ENCODE measurements around the gene BLID. TPM values are rescaled to one million over a fixed set of nuclear protein-coding genes. Genes with fewer than 3 reads are reported as not detected.

The BLID gene
- total RNA-seq, 1 experiment from 2014 or later, result 5.7 TPM

DNA sequence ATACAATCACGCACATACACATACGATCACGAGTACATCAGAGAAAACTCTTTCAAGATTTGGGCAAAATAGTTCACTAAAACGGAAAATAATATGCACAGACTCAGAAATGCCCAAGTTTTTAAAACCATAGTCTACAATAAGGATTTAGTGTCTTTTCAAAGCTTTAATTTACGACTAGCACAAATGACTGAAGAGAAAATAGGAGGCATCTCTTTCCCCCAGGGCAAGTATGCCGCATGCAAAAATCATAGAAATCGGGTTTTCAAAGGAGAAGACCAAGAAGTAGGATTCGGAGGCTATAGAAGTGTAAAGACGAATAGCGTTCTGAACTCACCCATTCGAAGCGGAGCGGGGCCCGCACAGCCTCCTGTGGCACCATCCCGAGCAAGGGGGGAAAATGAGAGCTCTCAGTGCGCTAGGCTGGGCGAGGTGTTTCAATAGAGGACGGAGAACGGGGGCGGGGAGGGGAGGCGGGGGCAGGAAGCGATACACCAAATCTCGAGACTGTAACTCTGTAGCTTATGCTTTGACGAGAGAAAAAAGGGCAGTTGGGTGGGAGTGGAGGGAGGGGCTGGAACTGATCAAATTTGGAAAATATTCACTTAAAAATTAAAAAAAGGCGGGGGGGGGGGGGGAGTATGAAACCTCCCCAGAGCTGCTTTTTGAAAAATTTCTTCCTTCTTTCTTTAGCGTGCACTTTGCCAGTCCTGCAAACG, 15.8 kb downstream of the BLID start:
- peaks cover 97% of the 10 kb centered on the region for H3K79me2 ChIP-seq (ENCODE audit: low read length)
- peaks cover 35% of the 10 kb centered on the region for H4K20me1 ChIP-seq (ENCODE audit: low read length)
- H3K27me3 ChIP-seq (ENCODE audit: low read length), result no peaks in the 10 kb centered on the region
- TF ChIP-seq EZH2 (IDR thresholded peaks at IDR 0.05; ENCODE audit: low read length, unreplicated experiment), result no peak
- TF ChIP-seq, protein P1, sequence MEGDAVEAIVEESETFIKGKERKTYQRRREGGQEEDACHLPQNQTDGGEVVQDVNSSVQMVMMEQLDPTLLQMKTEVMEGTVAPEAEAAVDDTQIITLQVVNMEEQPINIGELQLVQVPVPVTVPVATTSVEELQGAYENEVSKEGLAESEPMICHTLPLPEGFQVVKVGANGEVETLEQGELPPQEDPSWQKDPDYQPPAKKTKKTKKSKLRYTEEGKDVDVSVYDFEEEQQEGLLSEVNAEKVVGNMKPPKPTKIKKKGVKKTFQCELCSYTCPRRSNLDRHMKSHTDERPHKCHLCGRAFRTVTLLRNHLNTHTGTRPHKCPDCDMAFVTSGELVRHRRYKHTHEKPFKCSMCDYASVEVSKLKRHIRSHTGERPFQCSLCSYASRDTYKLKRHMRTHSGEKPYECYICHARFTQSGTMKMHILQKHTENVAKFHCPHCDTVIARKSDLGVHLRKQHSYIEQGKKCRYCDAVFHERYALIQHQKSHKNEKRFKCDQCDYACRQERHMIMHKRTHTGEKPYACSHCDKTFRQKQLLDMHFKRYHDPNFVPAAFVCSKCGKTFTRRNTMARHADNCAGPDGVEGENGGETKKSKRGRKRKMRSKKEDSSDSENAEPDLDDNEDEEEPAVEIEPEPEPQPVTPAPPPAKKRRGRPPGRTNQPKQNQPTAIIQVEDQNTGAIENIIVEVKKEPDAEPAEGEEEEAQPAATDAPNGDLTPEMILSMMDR (conservative IDR thresholded peaks at IDR 0.05; ENCODE audit: low read depth, low read length), result no peak
- TF ChIP-seq EZH2phosphoT487 (IDR thresholded peaks at IDR 0.05; ENCODE audit: borderline replicate concordance, low read length), result no peak
- no TSS peak for BruUV-seq (replicated peaks)
- H3K9ac ChIP-seq (ENCODE audit: low read length), result peak overlapping the region; percentile 29
- H3K27ac ChIP-seq (ENCODE audit: low read length), result peak overlapping the region; percentile 53
- H2AFZ ChIP-seq (ENCODE audit: low read length), result no peak overlapping the region
- ChIA-PET CTCF (no interaction called here), POLR2A (ENCODE audit: unreplicated experiment) (interaction anchor here (0.6 kb wide), 1 partner anchor 439 kb away, joined by 3 read pairs; no protein-coding TSS in a partner anchor)
- H3K4me2 ChIP-seq (ENCODE audit: low read length), result peak overlapping the region; percentile 8; the same call in 1 of the 2 replicates
- intact Hi-C loops (cut with micrococcal nuclease), result loop anchor here (5.0 kb wide), 3 partner anchors 37 to 407 kb away; no protein-coding TSS in a partner anchor
- no peaks in the 10 kb centered on the region for H3K9me2 ChIP-seq (replicated peaks; ENCODE audit: low read length)
- H3K4me1 ChIP-seq (ENCODE audit: insufficient read depth, low read length), result peaks cover 85% of the 10 kb centered on the region
- DNase-seq (no peak), ATAC-seq (0 out of 2 replicates have a peak, but pooled peaks have one; percentile 0)
- peaks cover 81% of the 10 kb centered on the region for H3K36me3 ChIP-seq (ENCODE audit: low read depth, low read length)
- peaks cover 28% of the 10 kb centered on the region for H3F3A ChIP-seq (ENCODE audit: low read length, unreplicated experiment)
- H3K9me3 ChIP-seq (ENCODE audit: low read length), result no peaks in the 10 kb centered on the region
- peak overlapping the region; percentile 11; the same call in 1 of the 2 replicates for H3K4me3 ChIP-seq (ENCODE audit: low read length)

DNA sequence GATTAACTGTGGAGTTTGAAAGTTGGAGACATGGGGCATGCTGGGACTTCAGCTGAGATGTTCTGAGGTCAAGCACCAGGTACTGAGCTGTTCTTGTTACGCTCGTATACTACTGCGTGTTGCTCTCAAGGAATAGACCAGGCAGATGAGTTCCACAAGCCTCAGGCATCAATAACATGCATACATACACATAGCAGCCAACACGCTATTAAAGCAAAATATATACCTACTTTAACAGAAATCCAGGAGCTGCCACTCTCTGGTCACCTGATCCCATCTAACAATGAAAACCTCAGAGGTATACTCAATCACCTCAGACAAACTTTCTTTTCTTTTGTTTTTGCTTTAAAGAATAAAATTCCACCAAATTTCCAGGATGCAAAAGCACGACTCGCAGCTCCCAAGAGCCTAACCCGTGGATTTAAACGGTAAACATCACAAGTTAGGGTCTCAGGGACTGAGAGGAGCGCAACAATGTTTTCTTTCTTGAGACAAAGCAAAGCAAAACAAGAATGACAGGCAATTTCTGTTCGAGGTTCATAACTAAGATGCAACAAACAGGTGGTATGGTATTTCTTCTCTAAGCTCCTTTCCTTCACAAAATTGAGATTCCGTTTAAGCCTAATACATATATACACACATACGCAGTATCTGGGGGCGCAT, 16.5 kb downstream of the BLID start:
- Histone ChIP-seq H3K79me2 (ENCODE audit: low read length) (peaks cover 96% of the 10 kb centered on the region), H3K27me3 (ENCODE audit: low read length) (no peaks in the 10 kb centered on the region), H3F3A (ENCODE audit: low read length, unreplicated experiment) (peaks cover 24% of the 10 kb centered on the region), H3K4me1 (ENCODE audit: insufficient read depth, low read length) (peaks cover 85% of the 10 kb centered on the region), H3K27ac (ENCODE audit: low read length) (peak overlapping the region; percentile 53), H3K9me3 (ENCODE audit: low read length) (no peaks in the 10 kb centered on the region), H2AFZ (ENCODE audit: low read length) (no peak overlapping the region), H3K9me2 (replicated peaks; ENCODE audit: low read length) (no peaks in the 10 kb centered on the region), H3K4me3 (ENCODE audit: low read length) (peak overlapping the region; percentile 11; the same call in 1 of the 2 replicates), H4K20me1 (ENCODE audit: low read length) (peaks cover 28% of the 10 kb centered on the region), H3K9ac (ENCODE audit: low read length) (peak overlapping the region; percentile 29; the same call in 1 of the 2 replicates), H3K36me3 (ENCODE audit: low read depth, low read length) (peaks cover 85% of the 10 kb centered on the region), H3K4me2 (ENCODE audit: low read length) (peak overlapping the region; percentile 8; the same call in 1 of the 2 replicates)
- DNase-seq (no peak), ATAC-seq (peak; percentile 10)
- TF ChIP-seq, protein P1 (conservative IDR thresholded peaks at IDR 0.05; ENCODE audit: low read depth, low read length), result no peak
- TF ChIP-seq EZH2phosphoT487 (IDR thresholded peaks at IDR 0.05; ENCODE audit: borderline replicate concordance, low read length) (no peak), EZH2 (IDR thresholded peaks at IDR 0.05; ENCODE audit: low read length, unreplicated experiment) (no peak)
- TSS peak; percentile 19 for BruUV-seq (replicated peaks)
- ChIA-PET CTCF (interaction anchor here (0.5 kb wide), 1 partner anchor 444 kb away, joined by 3 read pairs; no protein-coding TSS in a partner anchor), POLR2A (ENCODE audit: unreplicated experiment) (interaction anchor here (0.6 kb wide), 2 partner anchors 430 to 438 kb away, joined by 3 read pairs; no protein-coding TSS in a partner anchor)
- intact Hi-C loops (cut with micrococcal nuclease), result loop anchor here (2.0 to 10.0 kb wide), 6 partner anchors 38 to 408 kb away; no protein-coding TSS in a partner anchor

Data from PC-3 (cell line).